Astrocyte of the cerebellum (primary cell): ENCODE data around the gene CAV3.

ENCODE experiments used
- DNase-seq: peaks from one replicate; pipeline ENCODE4 v3.0.0-alpha.2; 2011; ENCODE audit warnings: low read depth
- H3K4me3 ChIP-seq: 2 replicates; pipeline ENCODE4 v1.5.1; 2011; ENCODE audit warnings: mild to moderate bottlenecking, low read depth, low read length, moderate library complexity
- in situ Hi-C: cut with HindIII; loops from 2 replicates; pipeline ENCODE4 v1.10.0; 2017; ENCODE audit warnings: low sequenced_read_pairs
- TF ChIP-seq, protein P1 (sequence below): IDR thresholded peaks from 2 replicates; pipeline ENCODE4 v1.5.1; 2012; ENCODE audit warnings: low read length, low read depth, moderate library complexity, mild to moderate bottlenecking; ENCODE audit errors: missing control alignments

Gene CAV3

DNA sequence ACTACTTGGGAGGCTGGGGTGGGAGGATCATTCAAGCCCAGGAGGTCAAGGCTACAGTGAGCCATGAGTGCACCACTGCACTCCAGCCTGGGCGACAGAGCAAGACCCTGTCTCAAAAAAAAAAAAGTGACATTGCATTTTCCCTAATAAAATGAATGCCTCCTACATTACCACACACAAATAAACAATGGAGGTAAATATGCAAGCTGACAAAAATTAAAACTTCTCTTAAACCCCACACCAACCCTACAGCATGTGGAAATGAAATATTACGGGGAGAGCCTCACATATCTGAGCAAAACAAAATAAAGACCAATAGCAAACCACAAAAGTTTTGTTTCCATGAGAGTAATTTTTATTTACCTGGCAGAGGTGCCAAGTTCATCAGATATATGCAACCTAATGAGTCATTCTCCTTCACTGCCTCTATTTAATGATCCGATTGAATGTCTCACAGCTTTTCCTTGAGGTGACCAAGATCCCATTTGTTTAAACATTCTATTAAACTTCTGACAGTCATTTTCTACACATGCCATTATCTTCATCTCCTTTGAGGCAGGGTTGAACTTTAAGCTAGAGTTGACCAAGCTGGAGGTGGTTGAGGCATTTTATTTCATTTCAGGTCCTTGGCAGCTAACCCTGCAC is 9.4 kb upstream of the CAV3 start:
- TF ChIP-seq, protein P1, sequence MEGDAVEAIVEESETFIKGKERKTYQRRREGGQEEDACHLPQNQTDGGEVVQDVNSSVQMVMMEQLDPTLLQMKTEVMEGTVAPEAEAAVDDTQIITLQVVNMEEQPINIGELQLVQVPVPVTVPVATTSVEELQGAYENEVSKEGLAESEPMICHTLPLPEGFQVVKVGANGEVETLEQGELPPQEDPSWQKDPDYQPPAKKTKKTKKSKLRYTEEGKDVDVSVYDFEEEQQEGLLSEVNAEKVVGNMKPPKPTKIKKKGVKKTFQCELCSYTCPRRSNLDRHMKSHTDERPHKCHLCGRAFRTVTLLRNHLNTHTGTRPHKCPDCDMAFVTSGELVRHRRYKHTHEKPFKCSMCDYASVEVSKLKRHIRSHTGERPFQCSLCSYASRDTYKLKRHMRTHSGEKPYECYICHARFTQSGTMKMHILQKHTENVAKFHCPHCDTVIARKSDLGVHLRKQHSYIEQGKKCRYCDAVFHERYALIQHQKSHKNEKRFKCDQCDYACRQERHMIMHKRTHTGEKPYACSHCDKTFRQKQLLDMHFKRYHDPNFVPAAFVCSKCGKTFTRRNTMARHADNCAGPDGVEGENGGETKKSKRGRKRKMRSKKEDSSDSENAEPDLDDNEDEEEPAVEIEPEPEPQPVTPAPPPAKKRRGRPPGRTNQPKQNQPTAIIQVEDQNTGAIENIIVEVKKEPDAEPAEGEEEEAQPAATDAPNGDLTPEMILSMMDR, result no peak
- no peak for DNase-seq
- in situ Hi-C loops, result no loop called here
- no peak overlapping the region for H3K4me3 ChIP-seq

DNA sequence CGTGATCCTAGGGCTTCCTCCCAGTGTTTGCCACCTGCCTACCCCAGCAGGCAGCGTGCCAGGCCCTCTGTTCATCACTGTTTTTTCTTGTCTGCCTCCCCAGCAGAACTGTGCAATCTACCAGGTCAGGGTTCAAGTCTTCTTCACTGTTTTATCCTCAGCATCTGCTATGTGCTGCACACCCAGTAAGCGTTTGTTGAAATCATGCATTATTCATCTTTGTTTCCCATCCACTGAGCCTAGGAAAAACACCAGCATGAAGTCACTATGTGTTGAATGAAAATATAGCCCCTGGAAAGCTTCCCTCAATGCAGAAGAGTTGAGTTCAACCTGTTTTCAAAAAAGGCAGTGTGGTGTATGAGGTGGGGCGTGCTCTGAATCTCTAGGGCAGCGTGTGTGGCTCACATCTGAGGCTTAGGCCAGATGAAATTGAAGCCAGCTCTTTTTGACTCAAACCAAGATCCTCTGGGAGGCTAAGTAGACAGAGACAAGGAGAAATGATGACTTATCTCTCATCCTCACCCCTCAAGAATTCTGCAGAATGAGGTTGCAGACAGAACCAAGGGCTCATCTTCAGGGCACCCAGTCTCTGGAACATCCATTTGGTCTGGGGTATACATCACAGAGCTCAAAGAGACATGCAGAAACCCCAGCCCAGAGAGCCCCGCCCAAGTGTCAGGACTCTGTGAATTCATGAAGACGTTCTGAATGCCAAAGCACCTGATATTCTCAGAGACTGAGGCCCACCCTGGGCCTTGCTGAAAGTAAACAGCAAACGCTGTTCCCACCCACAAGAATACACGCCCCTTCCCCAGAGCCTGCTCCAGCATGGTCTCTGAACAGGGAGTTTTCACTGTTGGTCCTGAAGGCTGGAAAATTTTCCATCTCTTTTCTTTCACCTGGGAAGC is 5.7 kb upstream of the CAV3 start:
- in situ Hi-C loops, result no loop called here
- DNase-seq, result no peak
- H3K4me3 ChIP-seq, result no peak overlapping the region
- TF ChIP-seq, protein P1, result no peak

DNA sequence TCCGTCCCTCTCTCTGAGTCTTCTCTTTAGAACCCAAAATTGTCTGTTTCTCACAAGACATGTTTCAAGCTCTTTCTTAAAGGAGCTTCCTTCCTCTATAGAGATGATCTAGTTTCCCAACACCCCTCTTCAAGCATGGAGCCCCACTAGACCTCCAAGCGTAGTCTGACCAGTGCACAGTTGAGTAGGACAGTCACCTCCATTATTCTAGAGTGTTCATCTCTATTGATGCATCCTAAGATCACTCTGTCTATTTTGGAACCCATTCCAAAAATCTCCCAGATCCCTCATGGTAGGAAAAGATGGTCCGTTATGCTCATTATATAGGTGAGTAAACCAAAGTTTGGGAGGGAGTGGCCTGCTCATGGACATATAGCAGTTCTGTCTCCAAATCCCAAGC is 4.1 kb upstream of the CAV3 start:
- TF ChIP-seq, protein P1, result no peak
- no peak overlapping the region for H3K4me3 ChIP-seq
- in situ Hi-C loops, result no loop called here
- DNase-seq, result no peak

DNA sequence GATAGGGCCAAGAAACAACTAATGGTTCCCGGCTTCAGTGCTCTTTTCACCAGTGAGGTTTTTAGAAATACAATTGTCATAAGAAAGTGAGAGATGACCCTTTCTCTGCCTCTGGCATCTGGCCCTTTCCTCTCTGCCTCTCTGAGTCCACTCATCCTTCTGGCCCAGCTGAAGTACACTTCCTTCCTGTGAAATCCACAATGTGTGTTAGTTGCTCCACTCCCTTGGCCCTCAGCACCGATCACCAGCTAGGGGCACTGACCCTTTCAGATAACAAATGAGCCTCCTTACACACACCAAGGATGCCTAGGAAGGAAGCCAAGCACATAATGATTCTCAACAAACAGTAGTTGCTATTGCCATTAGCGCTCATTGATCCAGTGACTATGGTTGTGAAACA is 2.9 kb upstream of the CAV3 start:
- no peak overlapping the region for H3K4me3 ChIP-seq
- TF ChIP-seq, protein P1, result no peak
- DNase-seq, result no peak
- in situ Hi-C loops, result no loop called here

DNA sequence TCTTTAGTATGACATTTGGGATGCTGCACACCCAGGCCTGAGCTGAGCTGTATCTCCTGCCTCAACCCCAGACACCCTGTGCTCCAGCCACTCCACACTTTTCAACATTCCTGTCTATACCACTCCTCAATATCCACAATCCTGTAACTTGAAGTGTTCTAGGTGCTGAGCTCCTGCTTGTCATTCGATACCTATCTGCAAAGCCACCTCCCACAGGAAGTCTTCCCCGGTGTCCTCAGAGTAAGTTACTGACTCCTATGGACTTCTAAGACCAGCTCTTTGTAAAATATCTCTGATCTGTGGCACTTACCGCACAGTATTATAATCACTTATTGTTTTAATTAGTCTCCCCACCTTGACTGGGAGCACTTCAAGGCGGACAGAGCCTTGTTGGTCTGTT is 1.2 kb upstream of the CAV3 start:
- in situ Hi-C loops, result no loop called here
- H3K4me3 ChIP-seq, result no peak overlapping the region
- no peak for DNase-seq
- TF ChIP-seq, protein P1, result no peak

DNA sequence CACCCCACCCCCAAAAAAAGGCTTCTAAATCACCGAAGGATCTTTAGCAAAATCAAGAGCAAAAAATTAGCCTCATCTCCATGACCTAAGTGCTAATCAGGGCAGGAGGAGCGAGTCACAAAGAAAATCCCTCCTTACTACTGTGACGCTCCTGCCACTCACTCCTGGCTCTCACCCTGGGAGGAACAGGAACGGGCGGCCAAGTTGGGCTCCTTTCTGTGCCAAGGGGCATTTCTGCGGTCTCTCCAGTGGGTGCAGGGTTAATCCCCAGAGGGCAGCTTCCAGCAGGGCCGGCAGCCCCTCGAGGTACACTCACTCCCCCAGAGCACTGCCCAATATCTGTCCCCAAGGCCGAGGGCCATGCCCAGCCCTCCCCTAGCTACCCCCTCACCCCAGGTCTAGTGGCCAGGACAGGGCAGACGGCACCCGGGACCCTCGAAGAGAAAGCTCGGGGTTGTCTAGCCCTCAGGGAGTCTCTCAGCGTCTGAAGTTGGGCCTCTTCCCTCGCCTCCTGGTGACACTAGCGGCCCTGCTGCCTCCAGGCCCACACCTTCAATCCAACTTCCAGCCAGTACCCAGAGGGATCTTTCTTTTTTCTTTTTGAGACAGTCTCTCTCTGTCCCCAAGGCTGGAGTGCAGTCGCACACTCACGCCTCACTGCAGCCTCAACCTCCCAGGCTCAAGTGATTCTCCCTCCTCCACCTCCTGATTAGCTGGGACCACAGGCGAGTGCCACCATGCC is 706 bp downstream of the CAV3 start:
- DNase-seq, result no peak
- TF ChIP-seq, protein P1, result no peak
- in situ Hi-C loops, result no loop called here
- H3K4me3 ChIP-seq, result no peak overlapping the region
